ENCODE results near the gene RNF4. TPM values are rescaled to one million over a fixed set of nuclear protein-coding genes. Genes with fewer than 3 reads are reported as not detected.

RNF4 gene
- total and polyA plus RNA-seq, 9 donors = 27.0 to 72.1 (median 47.1) TPM

- Histone ChIP-seq H3K27me3 (no peaks in the 10 kb centered on the region), H3K4me1 (ENCODE audit: insufficient read depth) (peaks cover 3% of the 10 kb centered on the region), H3K9me3 (no peaks in the 10 kb centered on the region), H3K36me3 (no peaks in the 10 kb centered on the region), H3K4me3 (peak overlapping the region; percentile 99), H3K27ac (peak overlapping the region; percentile 50 to 65)
- no peak for TF ChIP-seq POLR2A (IDR thresholded peaks at IDR 0.05)
- TF ChIP-seq CTCF (IDR thresholded peaks at IDR 0.05) = no peak
- TF ChIP-seq EP300 (IDR thresholded peaks at IDR 0.05) = no peak
- intact Hi-C loops (cut with DNase I) = loop anchor here in 3 of 4 donors (5.0 to 10.0 kb wide), 6 partner anchors 65 to 1795 kb away; partner anchors contain the start of genes HAUS3 (in 2 of the 3), POLN (in 2 of the 3), ATP5ME (in 1 of the 3) and FAM193A (in 1 of the 3)
- 0 to 1% (median 0%) methylated on average over 42 to 78 of the region's 78 CpGs for WGBS, 3 donors
- DNase-seq = peak in 4 of 5 donors; percentile 28 to 59 (median 50)
Measured at GRCh38 chr4:2469192-2469984, 482 bp downstream of the RNF4 start.

GRCh38 chr4:2470791-2471190, 1.9 kb downstream of the RNF4 start:
- Histone ChIP-seq H3K4me1 (ENCODE audit: insufficient read depth) (peaks cover 5% of the 10 kb centered on the region), H3K4me3 (no peak overlapping the region), H3K36me3 (no peaks in the 10 kb centered on the region), H3K27me3 (no peaks in the 10 kb centered on the region), H3K9me3 (no peaks in the 10 kb centered on the region), H3K27ac (no peak overlapping the region)
- no peak for DNase-seq
- no peak for TF ChIP-seq EP300 (IDR thresholded peaks at IDR 0.05)
- TF ChIP-seq POLR2A (IDR thresholded peaks at IDR 0.05) = no peak
- TF ChIP-seq CTCF (IDR thresholded peaks at IDR 0.05) = no peak
- intact Hi-C loops (cut with DNase I) = no loop called here
- 82 to 86% (median 82%) methylated on average over 7 of the region's 7 CpGs for WGBS, 3 donors

GRCh38 chr4:2472187-2472586, 3.3 kb downstream of the RNF4 start:
- DNase-seq = no peak
- Histone ChIP-seq H3K4me3 (no peak overlapping the region), H3K4me1 (ENCODE audit: insufficient read depth) (peaks cover 5% of the 10 kb centered on the region), H3K9me3 (no peaks in the 10 kb centered on the region), H3K36me3 (no peaks in the 10 kb centered on the region), H3K27me3 (no peaks in the 10 kb centered on the region), H3K27ac (no peak overlapping the region)
- WGBS, 3 donors = 97 to 99% (median 97%) methylated on average over 4 of the region's 4 CpGs
- TF ChIP-seq CTCF (IDR thresholded peaks at IDR 0.05) (no peak), POLR2A (IDR thresholded peaks at IDR 0.05) (no peak), EP300 (IDR thresholded peaks at IDR 0.05) (no peak)
- intact Hi-C loops (cut with DNase I) = no loop called here

- peaks cover 22% of the 10 kb centered on the region for H3K4me1 ChIP-seq (ENCODE audit: insufficient read depth)
- no peak overlapping the region for H3K27ac ChIP-seq
Measured at GRCh38 chr4:2478229-2478628, 9.3 kb downstream of the RNF4 start.

More at GRCh38 chr4:2478229-2478628, 9.3 kb downstream of the RNF4 start:
- Histone ChIP-seq H3K27me3 (no peaks in the 10 kb centered on the region), H3K36me3 (no peaks in the 10 kb centered on the region), H3K9me3 (no peaks in the 10 kb centered on the region), H3K4me3 (no peak overlapping the region)
- no peak for DNase-seq
- intact Hi-C loops (cut with DNase I) = no loop called here
- 50 to 70% (median 68%) methylated on average over 3 of the region's 3 CpGs for WGBS, 3 donors
- no peak for TF ChIP-seq CTCF (IDR thresholded peaks at IDR 0.05)
- TF ChIP-seq EP300 (IDR thresholded peaks at IDR 0.05) = no peak
- no peak for TF ChIP-seq POLR2A (IDR thresholded peaks at IDR 0.05)
